Neuronal stem cell (in vitro differentiated cells): ENCODE results near the gene PIP5KL1.
A peak's percentile ranks its signal among the peaks of the same experiment; 100 is the strongest.

Source experiments
- DNase-seq: peaks from one replicate; pipeline ENCODE4 v3.0.0-alpha.2; 2013; ENCODE audit warnings: low spot score
- H2AFZ ChIP-seq: one replicate; pipeline ENCODE4 v1.6.1; 2013; ENCODE audit warnings: mild to moderate bottlenecking, low read length, inconsistent platforms
- H2AK5ac ChIP-seq: 2 replicates; pipeline ENCODE4 v1.6.1; 2013; ENCODE audit warnings: low read depth, mild to moderate bottlenecking, inconsistent platforms, low read length, moderate library complexity, mixed read lengths
- H2BK120ac ChIP-seq: 2 replicates; pipeline ENCODE4 v1.6.1; 2013; ENCODE audit warnings: low read depth, mild to moderate bottlenecking, inconsistent platforms, low read length, moderate library complexity, mixed read lengths
- H2BK12ac ChIP-seq: one replicate; pipeline ENCODE4 v1.6.1; 2013; ENCODE audit warnings: low read length, inconsistent platforms
- H2BK15ac ChIP-seq: 2 replicates; pipeline ENCODE4 v1.6.1; 2013; ENCODE audit warnings: mild to moderate bottlenecking, low read length, inconsistent platforms, mixed read lengths
- H2BK5ac ChIP-seq: one replicate; pipeline ENCODE4 v1.6.1; 2013; ENCODE audit warnings: inconsistent platforms, mild to moderate bottlenecking, low read length, moderate library complexity
- H3K14ac ChIP-seq: one replicate; pipeline ENCODE4 v1.6.1; 2013; ENCODE audit warnings: low read length, inconsistent platforms
- H3K18ac ChIP-seq: 2 replicates; pipeline ENCODE4 v1.6.1; 2013; ENCODE audit warnings: low read length, inconsistent platforms
- H3K23ac ChIP-seq: 2 replicates; pipeline ENCODE4 v1.6.1; 2013; ENCODE audit warnings: low read depth, mild to moderate bottlenecking, mixed read lengths, low read length, inconsistent platforms; ENCODE audit not compliant: poor library complexity
- H3K27ac ChIP-seq: replicated peaks from 3 replicates; pipeline ENCODE4 v1.5.1; 2013; ENCODE audit warnings: low read length, inconsistent platforms
- H3K27me3 ChIP-seq, 3 experiments: 2 replicates each; pipeline ENCODE4 v1.6.1; 2013; ENCODE audit warnings: low read length in 3 of 3, mild to moderate bottlenecking in 2 of 3, inconsistent platforms in 1 of 3, low read depth in 1 of 3, mixed read lengths in 1 of 3, moderate library complexity in 1 of 3; ENCODE audit not compliant: control insufficient read depth in 3 of 3, insufficient read depth in 3 of 3
- H3K36me3 ChIP-seq, 2 donors: replicated peaks in 1 of 2; 2 replicates each; pipeline ENCODE4 v1.6.1; 2013; ENCODE audit warnings: low read length in 2 of 2; ENCODE audit not compliant: control insufficient read depth in 2 of 2, insufficient read depth in 2 of 2
- H3K4ac ChIP-seq: 2 replicates; pipeline ENCODE4 v1.6.1; 2013; ENCODE audit warnings: inconsistent platforms, mild to moderate bottlenecking, low read length, moderate library complexity
- H3K4me1 ChIP-seq, 2 donors: 1 replicate in 1 of 2; 2 replicates in 1 of 2; pipeline ENCODE4 v1.6.1; 2013; ENCODE audit warnings: low read length in 2 of 2, low read depth in 1 of 2; ENCODE audit not compliant: control insufficient read depth in 2 of 2, insufficient read depth in 1 of 2
- H3K4me2 ChIP-seq: one replicate; pipeline ENCODE4 v1.6.1; 2013; ENCODE audit warnings: mild to moderate bottlenecking, low read length, inconsistent platforms; ENCODE audit not compliant: insufficient read depth, poor library complexity, severe bottlenecking
- H3K4me3 ChIP-seq, 2 donors: 2 replicates each; pipeline ENCODE4 v1.5.1; 2013; ENCODE audit warnings: low read length in 2 of 2, mild to moderate bottlenecking in 2 of 2, inconsistent platforms in 1 of 2, moderate library complexity in 1 of 2
- H3K79me1 ChIP-seq: one replicate; pipeline ENCODE4 v1.6.1; 2013; ENCODE audit warnings: low read depth, mild to moderate bottlenecking, inconsistent platforms, low read length, moderate library complexity
- H3K9ac ChIP-seq: one replicate; pipeline ENCODE4 v1.6.1; 2013; ENCODE audit warnings: mild to moderate bottlenecking, low read depth, low read length, inconsistent platforms; ENCODE audit not compliant: poor library complexity
- H3K9me3 ChIP-seq, 2 donors: replicated peaks in 1 of 2; 2 replicates each; pipeline versions ENCODE3 to v1.6.1; 2013; ENCODE audit warnings: low read length in 2 of 2, mild to moderate bottlenecking in 2 of 2, inconsistent platforms in 1 of 2, low read depth in 1 of 2, mixed read lengths in 1 of 2, moderate library complexity in 1 of 2; ENCODE audit not compliant: control insufficient read depth in 2 of 2, insufficient read depth in 1 of 2
- H4K8ac ChIP-seq: one replicate; pipeline ENCODE4 v1.6.1; 2013; ENCODE audit warnings: low read depth, mild to moderate bottlenecking, inconsistent platforms, low read length, moderate library complexity
- H4K91ac ChIP-seq: one replicate; pipeline ENCODE4 v1.6.1; 2013; ENCODE audit warnings: low read length, low read depth, mild to moderate bottlenecking, inconsistent platforms; ENCODE audit not compliant: poor library complexity
- WGBS, 2 donors: extraction: QIAGEN DNeasy Blood & Tissue Kit; methylation state at CpG; one replicate each; pipeline ENCODE4 v1.1.7; 2013; ENCODE audit warnings: missing lambda C conversion rate in 2 of 2, mixed read lengths in 1 of 2; ENCODE audit not compliant: insufficient read length in 2 of 2, insufficient replicate concordance in 1 of 2; ENCODE audit errors: extremely low coverage in 2 of 2; 5-methylcytosine and 5-hydroxymethylcytosine counted together

The PIP5KL1 gene

DNA sequence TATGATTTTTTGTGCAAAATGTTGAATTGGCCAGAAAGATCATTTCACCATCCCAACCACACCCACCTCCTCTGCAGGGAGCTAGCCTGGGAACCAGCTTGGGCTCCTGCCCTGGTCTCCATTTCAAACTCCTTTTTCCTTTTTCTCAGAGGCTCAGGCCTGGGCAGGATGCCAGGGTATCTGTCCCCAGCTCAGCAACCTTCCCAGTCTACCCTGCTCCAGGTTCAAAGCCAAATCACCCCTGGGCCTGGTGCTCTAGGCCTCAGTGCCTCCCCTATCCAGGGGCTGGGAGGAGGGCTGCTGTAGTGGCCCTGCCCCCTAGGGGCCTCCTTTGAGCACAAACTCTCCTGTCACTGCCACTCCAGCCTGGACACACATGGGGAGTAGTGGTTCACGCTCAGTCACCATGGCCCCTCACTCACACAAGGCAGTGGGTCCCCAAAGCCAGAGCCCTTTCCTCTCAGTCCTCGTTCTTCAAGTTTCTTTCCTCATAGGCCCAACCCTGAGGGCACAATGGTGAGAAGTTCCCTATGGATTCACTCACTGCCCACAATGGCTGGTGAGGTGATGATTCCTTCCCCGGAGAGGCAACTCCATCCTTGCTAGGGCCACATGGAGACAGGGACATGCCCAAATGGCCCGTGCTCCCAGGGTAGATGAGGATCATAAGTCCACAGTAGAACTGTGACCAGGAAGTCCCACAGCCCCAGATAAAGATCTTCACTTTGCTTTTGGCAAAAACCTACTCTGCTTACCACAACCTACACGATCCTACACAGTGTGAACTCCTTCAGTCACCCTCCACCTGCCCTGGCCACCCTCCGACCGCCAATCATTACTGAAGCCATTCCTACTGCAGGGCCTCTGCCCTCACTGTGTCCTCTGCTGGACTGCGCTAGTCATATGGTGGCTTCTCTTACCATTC, 12.1 kb downstream of the PIP5KL1 start:
- no peak for DNase-seq
- H3K4me1 ChIP-seq: peaks cover 7 to 12% of the 10 kb centered on the region in 2 donors
- WGBS, 2 donors: no CpG with 5 or more reads among the region's 8 CpGs

DNA sequence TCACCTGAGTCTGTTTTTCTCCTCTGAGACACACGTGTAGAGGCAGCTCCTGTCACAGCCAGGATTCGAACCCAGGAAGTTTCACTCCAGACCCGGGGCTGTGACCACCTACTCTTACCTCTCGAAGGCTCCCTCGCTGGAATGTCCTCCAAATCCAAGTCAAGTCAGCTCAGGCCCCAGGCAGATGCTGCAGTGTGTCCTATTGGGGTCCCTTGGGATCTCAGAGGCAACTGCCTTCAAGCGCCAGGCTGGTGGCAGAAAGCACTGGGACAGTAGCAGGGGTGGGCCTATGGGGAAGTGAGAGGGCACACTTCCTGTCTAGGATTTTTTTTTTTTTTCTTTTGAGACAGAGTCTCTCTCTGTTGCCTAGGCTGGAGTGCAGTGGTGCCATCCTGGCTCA, 13.0 kb downstream of the PIP5KL1 start:
- Histone ChIP-seq H4K8ac (no peak overlapping the region), H3K9me3 (no peaks in the 10 kb centered on the region), H2BK120ac (no peak overlapping the region), H3K4ac (no peak overlapping the region), H2BK5ac (no peak overlapping the region), H3K18ac (no peak overlapping the region), H3K79me1 (peaks cover 2% of the 10 kb centered on the region), H3K27me3 (peaks cover 0 to 19% (median 9%) of the 10 kb centered on the region in 3 experiments), H2BK12ac (no peak overlapping the region), H3K27ac (no peak overlapping the region), H3K4me1 (peaks cover 7 to 12% of the 10 kb centered on the region in 2 donors), H3K23ac (no peak overlapping the region), H4K91ac (no peak overlapping the region), H3K36me3 (no peaks in the 10 kb centered on the region), H2BK15ac (no peak overlapping the region), H3K9ac (no peak overlapping the region), H3K4me3 (no peak overlapping the region), H3K4me2 (no peak overlapping the region), H2AK5ac (no peak overlapping the region), H2AFZ (no peak overlapping the region), H3K14ac (no peak overlapping the region)
- no peak for DNase-seq
- no CpG with 5 or more reads among the region's 6 CpGs for WGBS, 2 donors

More for the DNA sequence above, 12.1 kb downstream of the PIP5KL1 start:
- Histone ChIP-seq H3K27ac (no peak overlapping the region), H2BK5ac (peak overlapping the region; percentile 66), H3K18ac (peak overlapping the region; percentile 48), H3K23ac (peak overlapping the region; percentile 55), H2BK15ac (peak overlapping the region; percentile 75), H3K14ac (no peak overlapping the region), H3K79me1 (peaks cover 2% of the 10 kb centered on the region), H3K9me3 (no peaks in the 10 kb centered on the region), H2AK5ac (peak overlapping the region; percentile 88), H2AFZ (peak overlapping the region; percentile 25), H3K4me3 (no peak overlapping the region), H3K9ac (peak overlapping the region; percentile 6), H3K4ac (no peak overlapping the region), H4K8ac (no peak overlapping the region), H2BK12ac (peak overlapping the region; percentile 41), H3K27me3 (peaks cover 0 to 19% (median 17%) of the 10 kb centered on the region in 3 experiments), H4K91ac (no peak overlapping the region), H2BK120ac (no peak overlapping the region), H3K36me3 (no peaks in the 10 kb centered on the region), H3K4me2 (no peak overlapping the region)

DNA sequence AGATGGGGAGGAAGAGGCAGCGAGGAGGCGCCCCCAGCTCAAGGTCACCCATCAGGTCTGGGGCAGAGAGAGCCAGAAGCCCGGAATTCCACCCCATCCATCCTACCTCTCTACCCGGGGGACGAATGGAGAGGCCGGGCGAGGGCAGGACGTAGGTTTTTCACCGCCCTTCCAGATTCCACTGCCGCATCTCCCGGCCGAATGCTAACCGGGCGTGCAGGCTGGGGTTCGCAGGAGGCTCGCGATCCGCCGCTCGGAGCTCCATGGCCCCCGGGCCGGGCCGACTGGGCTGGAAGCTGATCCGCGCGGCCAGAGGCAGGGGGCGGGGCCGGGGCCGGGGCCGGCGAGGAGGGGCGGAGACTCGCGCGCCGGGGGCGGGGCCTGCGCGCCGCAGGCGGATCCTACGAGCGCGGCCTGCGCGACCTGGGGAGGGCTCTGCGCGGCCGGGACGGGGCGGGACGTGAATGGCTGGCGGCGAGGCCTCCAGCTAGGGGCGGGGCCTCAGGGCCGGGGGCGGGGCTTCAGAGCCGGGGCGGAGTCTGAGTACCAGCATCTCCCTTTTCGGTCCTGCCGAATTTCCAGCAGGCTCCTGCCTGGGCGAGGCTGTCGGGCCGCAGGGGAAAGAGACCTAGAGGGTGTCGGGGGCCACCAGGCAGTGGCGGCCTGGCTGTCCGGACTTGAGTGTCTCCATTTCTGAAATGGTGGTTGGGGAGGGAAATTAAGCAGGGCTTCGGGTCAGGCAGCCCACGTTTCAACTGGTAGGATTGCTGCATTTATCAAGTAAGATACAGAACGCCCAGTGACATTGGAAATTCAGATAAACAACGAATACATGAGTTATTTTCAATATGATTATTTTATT, 13.6 kb downstream of the PIP5KL1 start, which contains the start of gene ST6GALNAC4:
Gene ST6GALNAC4, minus strand, starts transcription at position 322 of the 862 bp plus-strand sequence. CDS start 622 bp downstream, outside the sequence.
- Histone ChIP-seq H3K79me1 (peaks cover 2% of the 10 kb centered on the region), H2AK5ac (peak within 1 kb of the TSS; percentile 70), H3K18ac (peak within 1 kb of the TSS; percentile 96), H2BK15ac (peak within 1 kb of the TSS; percentile 54), H3K4me3 (peak within 1 kb of the TSS; percentile 71 to 81), H3K9ac (peak within 1 kb of the TSS; percentile 78), H3K4ac (no peak within 1 kb of the TSS), H2BK12ac (peak within 1 kb of the TSS; percentile 34), H2AFZ (peak within 1 kb of the TSS; percentile 99), H2BK120ac (no peak within 1 kb of the TSS), H4K8ac (no peak within 1 kb of the TSS), H3K36me3 (no peaks in the 10 kb centered on the region), H3K14ac (peak within 1 kb of the TSS; percentile 82), H3K4me2 (peak within 1 kb of the TSS; percentile 97), H4K91ac (no peak within 1 kb of the TSS), H3K27me3 (peaks cover 0 to 18% (median 4%) of the 10 kb centered on the region in 3 experiments), H3K9me3 (no peaks in the 10 kb centered on the region), H3K27ac (no peak within 1 kb of the TSS), H3K4me1 (peaks cover 7 to 12% of the 10 kb centered on the region in 2 donors), H2BK5ac (peak within 1 kb of the TSS; percentile 87), H3K23ac (peak within 1 kb of the TSS; percentile 75)
- WGBS, 2 donors: no CpG with 5 or more reads among the region's 71 CpGs
- DNase-seq: peak; percentile 93
